Osteoblast (primary cell): ENCODE data around the gene DBX1. TPM values are rescaled to one million over a fixed set of nuclear protein-coding genes. Genes with fewer than 3 reads are reported as not detected.

Source experiments
- DNase-seq: peaks from one replicate; pipeline ENCODE4 v3.0.0; 2011; ENCODE audit warnings: low spot score, mixed read lengths; ENCODE audit not compliant: insufficient read length; ENCODE audit errors: missing footprints
- H2AFZ ChIP-seq: 2 replicates; pipeline ENCODE4 v1.6.0; 2011; ENCODE audit warnings: mild to moderate bottlenecking, low read length
- H3K27ac ChIP-seq: 2 replicates; pipeline ENCODE4 v1.5.1; 2011; ENCODE audit warnings: mild to moderate bottlenecking, low read depth, low read length, moderate library complexity
- H3K27me3 ChIP-seq: 2 replicates; pipeline ENCODE4 v1.6.0; 2012; ENCODE audit warnings: mild to moderate bottlenecking, control low read depth, inconsistent platforms, low read length, moderate library complexity; ENCODE audit not compliant: insufficient read depth
- H3K36me3 ChIP-seq: 2 replicates; pipeline ENCODE4 v1.5.1; 2011; ENCODE audit warnings: mild to moderate bottlenecking, low read length, control low read depth, moderate library complexity; ENCODE audit not compliant: insufficient read depth
- H3K4me1 ChIP-seq: 2 replicates; pipeline ENCODE4 v1.5.1; 2011; ENCODE audit warnings: mild to moderate bottlenecking, low read length, control low read depth, moderate library complexity; ENCODE audit not compliant: insufficient read depth
- H3K4me2 ChIP-seq: 2 replicates; pipeline ENCODE4 v1.6.0; 2011; ENCODE audit warnings: mild to moderate bottlenecking, low read length; ENCODE audit not compliant: insufficient read depth
- H3K4me3 ChIP-seq: fragments of 200-600 bp; sonication (generic); 3 replicates; pipeline ENCODE4 v1.5.1; 2012; ENCODE audit warnings: mild to moderate bottlenecking, low read length, inconsistent platforms; ENCODE audit not compliant: insufficient read depth
- H3K79me2 ChIP-seq: 2 replicates; pipeline ENCODE4 v1.6.0; 2012; ENCODE audit warnings: mild to moderate bottlenecking, low read length, control low read depth, inconsistent platforms; ENCODE audit not compliant: insufficient read depth
- H3K9me3 ChIP-seq: 2 replicates; pipeline ENCODE4 v1.5.1; 2011; ENCODE audit warnings: low read depth, low read length, control low read depth
- H4K20me1 ChIP-seq: 2 replicates; pipeline ENCODE4 v1.6.0; 2012; ENCODE audit warnings: mild to moderate bottlenecking, low read length, control low read depth; ENCODE audit not compliant: insufficient read depth
- CTCF ChIP-seq: IDR thresholded peaks from 2 replicates; pipeline ENCODE4 v1.5.1; 2011; ENCODE audit warnings: mild to moderate bottlenecking, low read depth, low read length, moderate library complexity; ENCODE audit errors: extremely low read depth
- total RNA-seq: library from RNA; depleted of rRNA; stranded (reverse); fragments of >200 nt; gene quantifications from 2 replicates; pipeline ENCODE4 v1.2.3, GENCODE V29; 2012

DBX1 gene
- total RNA-seq: not detected in 2 replicates

GRCh38 chr11:20160425-20161229 lies at the start of gene DBX1:
DBX1 (minus strand) TSS chr11:20160475; CDS start chr11:20160324, 151 bp downstream.
- Histone ChIP-seq H3K27ac (no peak within 1 kb of the TSS), H3K9me3 (no peaks in the 10 kb centered on the region), H3K27me3 (peaks cover 99% of the 10 kb centered on the region), H3K36me3 (no peaks in the 10 kb centered on the region), H3K4me3 (no peak within 1 kb of the TSS), H4K20me1 (peaks cover 5% of the 10 kb centered on the region), H3K4me1 (no peaks in the 10 kb centered on the region), H2AFZ (no peak within 1 kb of the TSS), H3K79me2 (no peaks in the 10 kb centered on the region), H3K4me2 (no peak within 1 kb of the TSS)
- DNase-seq: peak; percentile 78
- TF ChIP-seq CTCF: no peak

GRCh38 chr11:20208622-20209111 lies 48.4 kb upstream of the DBX1 start:
- no peak for TF ChIP-seq CTCF
- Histone ChIP-seq H3K4me3 (no peak overlapping the region), H3K36me3 (no peaks in the 10 kb centered on the region), H4K20me1 (no peaks in the 10 kb centered on the region), H3K27me3 (peaks cover 54% of the 10 kb centered on the region), H3K27ac (no peak overlapping the region), H3K4me1 (no peaks in the 10 kb centered on the region), H3K4me2 (no peak overlapping the region), H2AFZ (no peak overlapping the region), H3K9me3 (no peaks in the 10 kb centered on the region), H3K79me2 (no peaks in the 10 kb centered on the region)
- peak; percentile 66 for DNase-seq

- Histone ChIP-seq H3K4me2 (no peak overlapping the region), H3K79me2 (no peaks in the 10 kb centered on the region)
Observed at GRCh38 chr11:20207781-20208621, 47.7 kb upstream of the DBX1 start.

More at GRCh38 chr11:20207781-20208621, 47.7 kb upstream of the DBX1 start:
- H3K36me3 ChIP-seq: no peaks in the 10 kb centered on the region
- H3K9me3 ChIP-seq: no peaks in the 10 kb centered on the region
- H3K27ac ChIP-seq: no peak overlapping the region
- peaks cover 54% of the 10 kb centered on the region for H3K27me3 ChIP-seq
- no peaks in the 10 kb centered on the region for H4K20me1 ChIP-seq
- TF ChIP-seq CTCF: no peak
- H2AFZ ChIP-seq: no peak overlapping the region
- DNase-seq: no peak
- H3K4me1 ChIP-seq: no peaks in the 10 kb centered on the region
- no peak overlapping the region for H3K4me3 ChIP-seq
